HepG2 (cell line): ENCODE data around the gene SYTL3. TPM values are rescaled to one million over a fixed set of nuclear protein-coding genes. Genes with fewer than 3 reads are reported as not detected.

Source experiments
- ARID4A ChIP-seq: sonication (generic); formaldehyde crosslinking; IDR thresholded peaks from 2 replicates; pipeline ENCODE4 v1.5.0; 2020; ENCODE audit warnings: mild to moderate bottlenecking, missing genetic modification reagents, borderline replicate concordance
- BCL6 ChIP-seq: IDR thresholded peaks from 2 replicates; pipeline ENCODE4 v1.6.1; 2016; ENCODE audit warnings: missing genetic modification reagents, missing compliant biosample characterization
- HMGXB4 ChIP-seq, 2 experiments: sonication (generic) in 1 of 2; formaldehyde crosslinking in 1 of 2; IDR thresholded peaks; 2 replicates each; pipeline versions ENCODE4 v1.4.0 to v1.6.1; 2018 to 2020; ENCODE audit warnings: missing genetic modification reagents in 2 of 2, borderline replicate concordance in 1 of 2, low read depth in 1 of 2, mild to moderate bottlenecking in 1 of 2, missing biosample characterization in 1 of 2
- MXD4 ChIP-seq: IDR thresholded peaks from 2 replicates; pipeline ENCODE4 v1.6.1; 2016; ENCODE audit warnings: mild to moderate bottlenecking, missing biosample characterization, missing genetic modification reagents
- PAX8 ChIP-seq: sonication (generic); formaldehyde crosslinking; IDR thresholded peaks from 2 replicates; pipeline ENCODE4 v1.8.0; 2022; ENCODE audit warnings: mild to moderate bottlenecking, missing genetic modification reagents, borderline replicate concordance
- POGK ChIP-seq: sonication (generic); formaldehyde crosslinking; conservative IDR thresholded peaks from 2 replicates; pipeline ENCODE4 v1.8.0; 2022; ENCODE audit warnings: mild to moderate bottlenecking, moderate library complexity, missing genetic modification reagents
- SMARCE1 ChIP-seq: fragments of 450-650 bp; IDR thresholded peaks from 2 replicates; pipeline ENCODE4 v1.6.1; 2017; ENCODE audit warnings: borderline replicate concordance
- SNAPC2 ChIP-seq: sonication (generic); formaldehyde crosslinking; IDR thresholded peaks from 2 replicates; pipeline ENCODE4 v1.8.1; 2022; ENCODE audit warnings: mild to moderate bottlenecking, missing genetic modification reagents
- TSC22D2 ChIP-seq: sonication (generic); formaldehyde crosslinking; IDR thresholded peaks from 2 replicates; pipeline ENCODE4 v1.5.1; 2020; ENCODE audit warnings: missing genetic modification reagents, mild to moderate bottlenecking, borderline replicate concordance
- XRCC5 ChIP-seq: fragments of 200-400 bp; formaldehyde crosslinking; optimal IDR thresholded peaks from 2 replicates; pipeline ENCODE3; 2017; ENCODE audit warnings: mild to moderate bottlenecking, low read length
- YEATS4 ChIP-seq: sonication (generic); formaldehyde crosslinking; IDR thresholded peaks from 2 replicates; pipeline ENCODE4 v1.4.0; 2020; ENCODE audit warnings: missing genetic modification reagents, borderline replicate concordance
- ZNF230 ChIP-seq: sonication (generic); formaldehyde crosslinking; IDR thresholded peaks from 2 replicates; pipeline ENCODE4 v1.4.0; 2020; ENCODE audit warnings: mild to moderate bottlenecking, missing genetic modification reagents
- ZNF44 ChIP-seq: sonication (generic); formaldehyde crosslinking; IDR thresholded peaks from 2 replicates; pipeline ENCODE4 v1.5.1; 2020; ENCODE audit warnings: mild to moderate bottlenecking, missing genetic modification reagents
- ZNF75D ChIP-seq: sonication (generic); formaldehyde crosslinking; IDR thresholded peaks from 2 replicates; pipeline ENCODE4 v1.8.1; 2023; ENCODE audit warnings: missing genetic modification reagents, mild to moderate bottlenecking, borderline replicate concordance
- ZNF761 ChIP-seq: sonication (generic); formaldehyde crosslinking; conservative IDR thresholded peaks from 2 replicates; pipeline ENCODE4 v1.4.0; 2020; ENCODE audit warnings: mild to moderate bottlenecking, missing genetic modification reagents
- ZNF891 ChIP-seq: sonication (generic); formaldehyde crosslinking; IDR thresholded peaks from 2 replicates; pipeline ENCODE4 v1.5.0; 2020; ENCODE audit warnings: mild to moderate bottlenecking, missing genetic modification reagents
- ZSCAN21 ChIP-seq: sonication (generic); formaldehyde crosslinking; IDR thresholded peaks from 2 replicates; pipeline ENCODE4 v1.8.0; 2022; ENCODE audit warnings: mild to moderate bottlenecking, missing genetic modification reagents, moderate library complexity, borderline replicate concordance
- polyA plus RNA-seq, 8 experiments: library from polyadenylated mRNA; depleted of rRNA in 3 of 8; stranded (reverse) in 7 of 8; unstranded in 1 of 8; fragments of >200 nt; fragmentation: Illumina TruSeq in 4 of 8; extraction: Trizol in 4 of 8; gene quantifications; 2 replicates each; pipeline versions ENCODE4 v1.2.1 to v1.2.3, GENCODE V29; 2011 to 2016; ENCODE audit warnings: low read depth in 4 of 8, missing spikeins in 1 of 8, mixed read lengths in 1 of 8; ENCODE audit not compliant: insufficient read depth in 1 of 8
- total RNA-seq, 5 experiments: library from RNA; depleted of rRNA; stranded (reverse); fragments of >200 nt; fragmentation: Illumina TruSeq; extraction: Trizol; gene quantifications; 2 replicates each; pipeline ENCODE4 v1.2.3, GENCODE V29; 2016; ENCODE audit warnings: low read depth in 1 of 5
- TF ChIP-seq, protein P1 (sequence below): sonication (generic); formaldehyde crosslinking; IDR thresholded peaks from 2 replicates; pipeline ENCODE4 v1.4.0; 2020; ENCODE audit warnings: missing genetic modification reagents

Gene SYTL3
- total and polyA plus RNA-seq, 2 of the 13 experiments (the other 11 are each of a cell fraction or from before 2014, with no cell fraction given): 0.11 to 0.28 TPM

- TF ChIP-seq ZNF891 (CRISPR knock-in tag) (peak; percentile 85), XRCC5 (peak; percentile 58), SNAPC2 (CRISPR knock-in tag) (peak; percentile 44; the same call in 1 of the 2 replicates), ZNF75D (CRISPR knock-in tag) (no peak), SMARCE1 (no peak), ZNF761 (CRISPR knock-in tag) (peak; percentile 78; the same call in 1 of the 2 replicates), HMGXB4 (CRISPR knock-in tag; IDR thresholded peaks at IDR 0.05; ENCODE audit: borderline replicate concordance in 1 of 2, low read depth in 1 of 2) (peak in 1 of 2 experiments; percentile 89; a peak in 2 of 4 replicates), POGK (peak; percentile 77; the same call in 1 of the 2 replicates), ZNF44 (0 out of 2 replicates have a peak, but pooled peaks have one; percentile 82), MXD4 (CRISPR knock-in tag) (peak; percentile 80; the same call in 1 of the 2 replicates), ZSCAN21 (CRISPR knock-in tag) (peak; percentile 77; the same call in 1 of the 2 replicates), ZNF230 (CRISPR knock-in tag) (peak; percentile 36; the same call in 1 of the 2 replicates), YEATS4 (peak; percentile 93), BCL6 (CRISPR knock-in tag) (peak; percentile 39), PAX8 (CRISPR knock-in tag) (peak; percentile 96), ARID4A (CRISPR knock-in tag) (peak; percentile 98), TSC22D2 (peak; percentile 90; the same call in 1 of the 2 replicates)
- TF ChIP-seq, protein P1, sequence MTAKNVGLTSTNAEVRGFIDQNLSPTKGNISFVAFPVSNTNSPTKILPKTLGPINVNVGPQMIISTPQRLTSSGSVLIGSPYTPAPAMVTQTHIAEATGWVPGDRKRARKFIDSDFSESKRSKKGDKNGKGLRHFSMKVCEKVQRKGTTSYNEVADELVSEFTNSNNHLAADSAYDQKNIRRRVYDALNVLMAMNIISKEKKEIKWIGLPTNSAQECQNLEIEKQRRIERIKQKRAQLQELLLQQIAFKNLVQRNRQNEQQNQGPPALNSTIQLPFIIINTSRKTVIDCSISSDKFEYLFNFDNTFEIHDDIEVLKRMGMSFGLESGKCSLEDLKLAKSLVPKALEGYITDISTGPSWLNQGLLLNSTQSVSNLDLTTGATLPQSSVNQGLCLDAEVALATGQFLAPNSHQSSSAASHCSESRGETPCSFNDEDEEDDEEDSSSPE (CRISPR knock-in tag): peak; percentile 79
These were observed 5.4 kb upstream of the SYTL3 start, which contains the start of gene DYNLT1 (continued) for GRCh38 chr6:158644231-158645063.
